ENCODE results near the gene IL36RN.

IL36RN gene

GRCh38 chr2:113069676-113070605 lies 10.9 kb downstream of the IL36RN start:
- ATAC-seq (ENCODE audit: insufficient read depth, low read depth) = no peak
- Histone ChIP-seq H3K27me3 (ENCODE audit: insufficient read depth, low read length, poor library complexity) (peaks cover 15% of the 10 kb centered on the region), H4K20me1 (ENCODE audit: insufficient read depth, low read length) (no peaks in the 10 kb centered on the region)

GRCh38 chr2:113070606-113070975 lies 11.6 kb downstream of the IL36RN start:
- H3K4me3 ChIP-seq (ENCODE audit: low read depth in 1 of 2, low read length in 2 of 2) = no peak overlapping the region
- no peak overlapping the region for H3K4me2 ChIP-seq (ENCODE audit: insufficient read depth, low read length)
- peaks cover 22% of the 10 kb centered on the region for H3K27me3 ChIP-seq (ENCODE audit: insufficient read depth, low read length, poor library complexity)
- H3K9ac ChIP-seq (ENCODE audit: low read depth, low read length) = no peak overlapping the region
- no peak for ATAC-seq (ENCODE audit: insufficient read depth, low read depth)
- TF ChIP-seq CTCF (IDR thresholded peaks at IDR 0.05; ENCODE audit: borderline replicate concordance, extremely low read depth, low read length, poor library complexity, severe bottlenecking) = no peak
- no peaks in the 10 kb centered on the region for H4K20me1 ChIP-seq (ENCODE audit: insufficient read depth, low read length)
- H3K4me1 ChIP-seq (ENCODE audit: insufficient read depth, low read length) = no peaks in the 10 kb centered on the region
- no peak overlapping the region for H2AFZ ChIP-seq (ENCODE audit: low read depth, low read length)
- no peak overlapping the region for H3K27ac ChIP-seq (ENCODE audit: low read length)
- H3K9me3 ChIP-seq (ENCODE audit: insufficient read depth, low read length, severe bottlenecking) = no peaks in the 10 kb centered on the region
- no peaks in the 10 kb centered on the region for H3K79me2 ChIP-seq (ENCODE audit: insufficient read depth, low read length)
- no peak for DNase-seq
- no peaks in the 10 kb centered on the region for H3K36me3 ChIP-seq (ENCODE audit: insufficient read depth, low read length)

More at GRCh38 chr2:113069676-113070605, 10.9 kb downstream of the IL36RN start:
- no peaks in the 10 kb centered on the region for H3K36me3 ChIP-seq (ENCODE audit: insufficient read depth, low read length)
- H3K9ac ChIP-seq (ENCODE audit: low read depth, low read length) = no peak overlapping the region
- H3K27ac ChIP-seq (ENCODE audit: low read length) = no peak overlapping the region
- H2AFZ ChIP-seq (ENCODE audit: low read depth, low read length) = no peak overlapping the region
- H3K9me3 ChIP-seq (ENCODE audit: insufficient read depth, low read length, severe bottlenecking) = no peaks in the 10 kb centered on the region
- TF ChIP-seq CTCF (IDR thresholded peaks at IDR 0.05; ENCODE audit: borderline replicate concordance, extremely low read depth, low read length, poor library complexity, severe bottlenecking) = no peak
- no peak for TF ChIP-seq EZH2 (IDR thresholded peaks at IDR 0.05; ENCODE audit: borderline replicate concordance, low read depth, low read length, severe bottlenecking)
- no peak overlapping the region for H3K4me3 ChIP-seq (ENCODE audit: low read depth in 1 of 2, low read length in 2 of 2)
- no peaks in the 10 kb centered on the region for H3K4me1 ChIP-seq (ENCODE audit: insufficient read depth, low read length)
- DNase-seq = no peak
- no peak overlapping the region for H3K4me2 ChIP-seq (ENCODE audit: insufficient read depth, low read length)
- H3K79me2 ChIP-seq (ENCODE audit: insufficient read depth, low read length) = no peaks in the 10 kb centered on the region

- Histone ChIP-seq H3K4me2 (ENCODE audit: insufficient read depth, low read length) (no peak overlapping the region), H3K4me1 (ENCODE audit: insufficient read depth, low read length) (no peaks in the 10 kb centered on the region), H3K27me3 (ENCODE audit: insufficient read depth, low read length, poor library complexity) (peaks cover 29% of the 10 kb centered on the region), H3K4me3 (ENCODE audit: low read depth in 1 of 2, low read length in 2 of 2) (no peak overlapping the region), H4K20me1 (ENCODE audit: insufficient read depth, low read length) (no peaks in the 10 kb centered on the region), H3K9me3 (ENCODE audit: insufficient read depth, low read length, severe bottlenecking) (no peaks in the 10 kb centered on the region), H3K36me3 (ENCODE audit: insufficient read depth, low read length) (no peaks in the 10 kb centered on the region), H3K79me2 (ENCODE audit: insufficient read depth, low read length) (no peaks in the 10 kb centered on the region), H2AFZ (ENCODE audit: low read depth, low read length) (no peak overlapping the region), H3K9ac (ENCODE audit: low read depth, low read length) (no peak overlapping the region), H3K27ac (ENCODE audit: low read length) (no peak overlapping the region)
- no peak for ATAC-seq (ENCODE audit: insufficient read depth, low read depth)
- DNase-seq = no peak
- TF ChIP-seq EZH2 (IDR thresholded peaks at IDR 0.05; ENCODE audit: borderline replicate concordance, low read depth, low read length, severe bottlenecking) (no peak), CTCF (IDR thresholded peaks at IDR 0.05; ENCODE audit: borderline replicate concordance, extremely low read depth, low read length, poor library complexity, severe bottlenecking) (no peak)
Measured at GRCh38 chr2:113072584-113072983, 13.6 kb downstream of the IL36RN start.
